GM13977 (cell line): ENCODE data around the gene NAB2.

Source experiments
- DNase-seq: peaks from one replicate; pipeline ENCODE4 v3.0.0; 2012; ENCODE audit warnings: low spot score
- CTCF ChIP-seq: IDR thresholded peaks from 2 replicates; pipeline ENCODE4 v1.5.1; 2012; ENCODE audit warnings: mild to moderate bottlenecking, control low read depth; ENCODE audit not compliant: insufficient read depth; ENCODE audit errors: extremely low read depth, missing control alignments
- in situ Hi-C: fragments of 300-500 bp; cut with MboI; formaldehyde crosslinking; loops from one replicate; pipeline ENCODE4 v1.12.0; 2022; ENCODE audit warnings: low sequenced_read_pairs, low pct_unique_long_range_greater_than_20kb, mixed read lengths, inconsistent platforms; ENCODE audit not compliant: unreplicated experiment

NAB2 gene

DNA sequence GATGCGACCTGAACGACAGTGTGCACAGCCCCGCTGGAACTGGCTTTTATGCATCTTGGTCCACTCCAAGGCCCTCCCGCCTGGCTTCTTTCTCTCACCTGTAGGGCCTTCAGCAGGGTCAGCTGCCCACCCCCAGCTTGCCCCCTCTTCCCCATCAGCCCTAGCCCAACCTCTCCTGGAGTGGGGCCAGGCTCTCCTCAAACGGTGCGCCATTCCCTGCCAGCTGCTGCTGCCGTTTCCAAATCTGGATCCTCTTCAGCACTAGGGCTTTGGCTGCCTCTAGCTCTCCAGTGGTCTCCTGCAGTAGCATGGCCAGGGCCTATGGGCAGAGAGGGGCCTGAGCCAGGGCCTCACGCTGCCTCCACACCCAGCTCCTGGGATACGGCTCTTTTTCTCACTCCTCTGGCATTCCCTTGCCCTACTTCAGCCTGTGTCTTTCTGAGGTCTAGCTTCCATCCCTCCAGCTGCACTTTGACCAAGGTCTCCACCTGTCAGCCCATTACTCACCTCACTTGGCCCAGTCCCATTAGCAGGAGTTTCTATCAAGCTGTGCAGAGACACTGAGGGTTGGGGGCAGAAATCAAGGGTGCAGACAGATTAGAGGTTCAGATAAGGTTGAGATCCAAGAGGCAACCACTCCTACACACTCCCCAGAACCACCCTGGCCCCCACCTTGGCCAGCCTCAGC, 17.3 kb downstream of the NAB2 start:
- TF ChIP-seq CTCF, result no peak
- DNase-seq, result no peak
- in situ Hi-C loops, result no loop called here

DNA sequence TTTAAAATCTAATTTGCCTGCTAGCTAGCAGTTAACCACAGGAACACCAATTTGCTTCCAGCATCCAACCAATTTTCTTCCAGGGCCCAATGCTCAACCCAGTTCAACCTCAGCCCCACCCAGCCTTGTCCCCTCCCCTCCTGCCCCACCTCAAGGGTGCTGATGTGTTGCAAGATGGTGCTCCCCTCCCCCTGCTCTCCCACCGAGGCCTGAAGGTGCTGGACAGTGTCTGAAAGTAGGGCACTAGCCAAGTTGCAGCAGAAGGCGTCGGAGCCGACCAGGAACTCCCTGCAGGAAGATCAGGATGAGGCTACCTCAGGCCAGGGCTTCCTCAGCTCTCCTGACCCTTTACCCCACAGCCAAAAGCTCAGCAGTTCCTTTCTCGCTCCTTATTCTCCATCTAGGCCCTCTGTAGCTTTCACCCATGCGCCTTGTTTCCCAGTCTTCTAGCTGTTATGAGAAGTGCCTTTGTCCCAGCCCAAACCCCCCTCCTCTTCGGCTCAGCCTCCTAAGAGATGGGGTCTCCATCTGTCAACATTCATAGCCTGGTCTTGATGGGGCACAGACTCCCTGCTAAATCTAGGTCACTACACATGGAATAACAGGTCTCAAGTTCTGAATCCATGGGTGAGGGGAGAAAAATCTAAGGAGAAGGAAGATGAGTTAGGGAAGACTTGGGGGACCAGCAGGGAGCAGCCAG, 18.7 kb downstream of the NAB2 start:
- DNase-seq, result no peak
- no peak for TF ChIP-seq CTCF
- in situ Hi-C loops, result no loop called here

- in situ Hi-C loops, result loop anchor here (10.0 kb wide), 1 partner anchor 355 kb away; the partner anchor contains the start of gene PRIM1
- TF ChIP-seq CTCF, result no peak
- no peak for DNase-seq
Measured at GRCh38 chr12:57109207-57110103, 20.5 kb downstream of the NAB2 start.

DNA sequence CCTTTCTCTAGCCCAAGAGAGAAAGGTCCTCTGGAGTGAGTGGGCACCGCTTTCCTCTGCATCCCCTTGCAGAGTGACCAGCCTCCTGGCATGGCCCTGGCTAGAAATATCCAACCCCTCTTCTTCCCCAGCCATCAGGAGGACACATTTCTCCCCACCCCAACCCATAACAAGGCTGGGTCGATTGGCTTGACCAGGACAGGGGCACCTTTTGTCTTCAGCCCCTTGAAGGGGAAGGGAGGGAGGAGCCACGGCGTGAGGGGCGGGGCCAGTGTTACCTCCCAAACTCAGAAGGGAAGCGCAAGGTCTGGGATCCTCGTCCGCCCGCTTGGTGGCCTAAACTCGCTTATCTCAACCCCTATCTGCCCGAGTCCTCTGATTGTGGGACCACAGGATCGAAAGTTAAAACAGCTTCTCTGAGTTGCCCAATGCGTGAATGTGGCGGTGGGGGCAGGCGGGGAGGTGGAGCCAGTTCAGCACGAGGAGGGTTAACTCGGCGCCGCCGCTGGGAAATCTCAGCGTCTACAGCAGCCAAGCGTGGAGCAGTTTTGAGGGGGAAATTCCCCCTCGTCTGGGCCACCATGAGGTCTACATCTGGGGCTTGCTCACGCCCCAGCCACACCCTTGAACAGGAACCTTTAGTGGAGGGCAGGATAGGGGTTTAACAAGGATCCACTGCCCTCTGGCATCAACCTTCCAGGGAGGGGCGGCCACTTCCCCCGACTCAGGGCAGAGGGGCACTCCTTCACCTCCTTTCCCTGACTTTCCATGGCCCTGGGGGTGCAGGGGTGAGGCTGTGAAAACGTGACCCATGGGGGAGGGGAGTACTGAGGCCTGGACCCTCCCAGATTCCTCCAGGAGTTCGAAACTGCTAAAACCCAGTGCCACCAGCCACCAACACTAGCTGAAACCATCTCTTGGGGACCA, 21.5 kb downstream of the NAB2 start:
- in situ Hi-C loops, result loop anchor here (10.0 kb wide), 1 partner anchor 356 kb away; the partner anchor contains the start of gene PRIM1
- no peak for TF ChIP-seq CTCF
- peak; percentile 81 for DNase-seq

DNA sequence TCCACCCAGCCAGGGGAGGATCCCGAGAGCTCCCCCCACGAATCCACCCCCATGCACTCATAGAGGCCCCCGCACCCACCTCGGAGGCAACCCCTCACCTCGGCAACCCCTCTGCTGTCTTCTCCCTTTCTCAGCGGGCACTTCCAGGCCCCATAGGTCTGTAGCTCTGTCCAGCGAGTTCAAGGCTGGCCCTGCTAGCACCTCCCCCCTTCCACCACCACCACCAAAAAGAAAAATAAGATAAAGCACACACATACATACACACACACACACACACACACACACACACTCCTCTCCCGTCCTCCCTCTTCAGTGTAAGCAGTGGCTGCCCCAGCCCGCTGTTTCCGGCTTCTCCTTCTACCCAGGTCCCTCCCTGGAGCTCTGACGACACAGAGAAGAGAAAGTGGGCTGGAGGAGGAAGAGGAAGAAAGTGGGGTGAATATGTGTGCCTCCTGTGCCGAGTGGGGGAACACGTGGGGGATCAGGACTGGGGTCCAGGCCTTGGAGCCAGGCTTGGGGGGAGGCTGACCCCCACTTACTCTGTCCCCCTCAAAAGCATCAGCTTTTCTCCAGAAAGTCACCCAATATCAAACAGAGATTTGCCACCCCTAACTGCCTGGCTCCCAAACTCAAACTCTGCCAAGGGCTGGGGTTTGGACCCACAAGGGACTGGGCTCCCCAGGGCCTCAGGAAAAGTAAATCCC, 22.3 kb downstream of the NAB2 start, which contains the start of gene STAT6:
Gene STAT6, minus strand, starts transcription at position 332 of the 704 bp plus-strand sequence. CDS start 3,084 bp downstream, outside the sequence.
- DNase-seq, result peak; percentile 73
- no peak for TF ChIP-seq CTCF
- in situ Hi-C loops, result loop anchor here (10.0 kb wide), 1 partner anchor 356 kb away; the partner anchor contains the start of gene PRIM1
